Colonic mucosa (tissue), 4 donors: ENCODE data around the gene ANO10. TPM values are rescaled to one million over a fixed set of nuclear protein-coding genes. Genes with fewer than 3 reads are reported as not detected.
"Not testable (repeated sequence)": the region's sequence is repeated elsewhere in the genome, so short reads cannot be mapped to it uniquely, and the experiment has no call there.

ENCODE experiments used
- DNase-seq: peaks from one replicate; pipeline ENCODE4 v3.0.0-alpha.2; 2020
- H3K27ac ChIP-seq: fragments of 200-600 bp; one replicate; pipeline ENCODE4 v1.8.0; 2021
- H3K27me3 ChIP-seq: fragments of 200-600 bp; one replicate; pipeline ENCODE4 v1.8.0; 2021
- H3K36me3 ChIP-seq: fragments of 200-600 bp; one replicate; pipeline ENCODE4 v1.8.0; 2021
- H3K4me1 ChIP-seq: fragments of 200-600 bp; one replicate; pipeline ENCODE4 v1.8.0; 2021; ENCODE audit warnings: mild to moderate bottlenecking
- H3K4me3 ChIP-seq: fragments of 200-600 bp; one replicate; pipeline ENCODE4 v1.8.0; 2021
- H3K9ac ChIP-seq, 2 donors: one replicate each; pipeline ENCODE4 v1.7.0; 2013; ENCODE audit warnings: control low read depth in 2 of 2, low read depth in 2 of 2, low read length in 2 of 2
- H3K9me3 ChIP-seq: fragments of 200-600 bp; one replicate; pipeline ENCODE4 v1.8.0; 2021
- intact Hi-C: fragments of 100-400 bp; cut with DNase I; formaldehyde crosslinking; loops from one replicate; pipeline ENCODE4 v1.14.1; 2022
- total RNA-seq, 2 donors: library from RNA; stranded (reverse); fragmentation: NEBNext Ultra II Directional in 1 of 2; extraction: Animal tissue kit (Norgen Biotek cat#: 25700) in 1 of 2; gene quantifications; one replicate each; pipeline ENCODE4 v1.2.1, GENCODE V29; 2021
- TF ChIP-seq, protein P1 (sequence below): fragments of 200-600 bp; IDR thresholded peaks from one replicate; pipeline ENCODE4 v1.8.0; 2022; ENCODE audit warnings: antibody characterized with exemption, mild to moderate bottlenecking
- donor health status: healthy.
- donor health status: DM: no; HTN: no; CAD: no.
- donor health status: DM: no; HTN: no; CAD: no.

Gene ANO10
- total RNA-seq, 2 donors from 2014 or later = 53.9 to 69.0 TPM

DNA sequence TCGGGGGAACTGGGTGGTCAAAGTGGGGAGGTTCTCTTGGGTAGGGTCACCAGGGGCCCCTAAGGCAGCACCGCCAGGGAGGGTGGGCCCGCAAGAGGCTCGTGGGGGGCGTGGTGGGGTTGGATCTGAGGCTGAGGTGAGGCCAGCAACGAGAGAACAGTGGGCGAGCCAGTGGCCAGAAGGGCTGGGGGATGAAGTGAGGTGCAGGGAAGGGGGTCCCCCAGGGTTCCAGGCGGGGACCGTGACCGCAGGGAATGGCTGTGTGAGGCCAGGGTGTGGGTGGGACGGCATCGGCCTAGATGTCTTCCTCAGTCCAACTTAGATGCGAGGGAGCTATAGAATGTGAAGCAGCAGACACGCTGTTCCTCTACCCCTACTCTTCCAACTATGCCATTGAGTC lies 257.3 kb downstream of the ANO10 start:
- DNase-seq = no peak
- Histone ChIP-seq H3K9ac (no peak overlapping the region), H3K4me1 (no peaks in the 10 kb centered on the region), H3K27me3 (no peaks in the 10 kb centered on the region), H3K36me3 (no peaks in the 10 kb centered on the region), H3K4me3 (no peak overlapping the region), H3K9me3 (no peaks in the 10 kb centered on the region), H3K27ac (no peak overlapping the region)
- TF ChIP-seq, protein P1, sequence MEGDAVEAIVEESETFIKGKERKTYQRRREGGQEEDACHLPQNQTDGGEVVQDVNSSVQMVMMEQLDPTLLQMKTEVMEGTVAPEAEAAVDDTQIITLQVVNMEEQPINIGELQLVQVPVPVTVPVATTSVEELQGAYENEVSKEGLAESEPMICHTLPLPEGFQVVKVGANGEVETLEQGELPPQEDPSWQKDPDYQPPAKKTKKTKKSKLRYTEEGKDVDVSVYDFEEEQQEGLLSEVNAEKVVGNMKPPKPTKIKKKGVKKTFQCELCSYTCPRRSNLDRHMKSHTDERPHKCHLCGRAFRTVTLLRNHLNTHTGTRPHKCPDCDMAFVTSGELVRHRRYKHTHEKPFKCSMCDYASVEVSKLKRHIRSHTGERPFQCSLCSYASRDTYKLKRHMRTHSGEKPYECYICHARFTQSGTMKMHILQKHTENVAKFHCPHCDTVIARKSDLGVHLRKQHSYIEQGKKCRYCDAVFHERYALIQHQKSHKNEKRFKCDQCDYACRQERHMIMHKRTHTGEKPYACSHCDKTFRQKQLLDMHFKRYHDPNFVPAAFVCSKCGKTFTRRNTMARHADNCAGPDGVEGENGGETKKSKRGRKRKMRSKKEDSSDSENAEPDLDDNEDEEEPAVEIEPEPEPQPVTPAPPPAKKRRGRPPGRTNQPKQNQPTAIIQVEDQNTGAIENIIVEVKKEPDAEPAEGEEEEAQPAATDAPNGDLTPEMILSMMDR = no peak
- intact Hi-C loops = no loop called here

DNA sequence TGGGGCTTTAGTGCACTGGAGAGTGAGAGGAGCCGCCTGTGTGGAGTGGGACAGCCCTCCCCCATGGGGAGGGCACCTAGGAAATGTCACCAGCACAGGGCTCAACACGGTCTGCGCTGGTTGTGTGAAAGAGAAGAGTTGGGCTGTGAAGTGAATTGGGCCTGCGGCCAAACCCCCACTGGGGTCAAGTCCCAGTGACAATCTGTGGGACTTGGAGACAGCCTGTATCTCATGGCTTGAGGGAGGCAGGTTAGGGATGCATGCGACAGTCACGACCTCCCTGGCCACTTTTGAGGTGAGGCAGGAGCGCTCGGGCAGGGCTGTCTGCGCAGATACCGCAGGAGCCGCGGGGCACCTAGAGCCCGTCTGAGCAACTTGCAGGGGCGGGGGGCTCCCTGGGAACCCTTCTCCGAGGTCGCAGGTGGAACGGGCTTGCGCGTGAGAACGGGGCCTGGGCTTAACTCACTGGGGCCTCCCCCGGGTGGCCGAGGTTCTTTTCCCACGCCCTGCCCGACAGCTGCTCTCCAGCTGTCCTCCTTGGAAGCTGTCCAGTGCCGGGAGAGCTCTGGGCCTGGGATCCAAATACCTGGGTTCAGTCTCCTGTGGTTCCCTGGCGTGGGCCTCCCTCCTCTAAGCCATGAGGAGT lies 258.1 kb downstream of the ANO10 start:
- Histone ChIP-seq H3K4me3 (no peak overlapping the region), H3K27ac (no peak overlapping the region), H3K9me3 (no peaks in the 10 kb centered on the region), H3K27me3 (no peaks in the 10 kb centered on the region), H3K36me3 (no peaks in the 10 kb centered on the region), H3K4me1 (no peaks in the 10 kb centered on the region), H3K9ac (peak overlapping the region in 1 of 2 donors; percentile 8)
- intact Hi-C loops = no loop called here
- TF ChIP-seq, protein P1 = no peak
- no peak for DNase-seq

DNA sequence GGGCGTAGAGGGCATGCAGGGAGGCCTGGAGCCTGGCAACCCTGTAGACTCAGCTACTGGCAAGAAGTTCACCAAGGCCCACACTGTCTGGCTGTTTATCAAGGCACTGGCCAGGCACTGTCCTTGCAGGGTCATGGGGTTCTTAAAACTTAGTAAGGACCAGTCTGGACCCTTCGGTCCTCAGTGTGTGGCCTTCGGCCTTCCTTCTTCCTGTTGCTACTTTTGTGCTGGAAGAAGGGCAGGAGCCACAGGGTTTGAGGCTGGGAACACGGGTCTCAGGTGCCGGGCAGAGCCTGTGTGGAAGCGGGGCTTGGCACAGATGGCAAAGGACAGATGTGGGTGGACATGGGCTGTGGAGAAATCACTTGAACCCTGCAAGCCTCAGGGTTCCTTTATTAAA lies 258.9 kb downstream of the ANO10 start:
- DNase-seq = no peak
- no peaks in the 10 kb centered on the region for H3K4me1 ChIP-seq
- no peak overlapping the region for H3K9ac ChIP-seq
- TF ChIP-seq, protein P1 = no peak
- intact Hi-C loops = no loop called here
- no peaks in the 10 kb centered on the region for H3K36me3 ChIP-seq
- H3K27me3 ChIP-seq = no peaks in the 10 kb centered on the region
- no peaks in the 10 kb centered on the region for H3K9me3 ChIP-seq
- no peak overlapping the region for H3K4me3 ChIP-seq
- H3K27ac ChIP-seq = no peak overlapping the region

DNA sequence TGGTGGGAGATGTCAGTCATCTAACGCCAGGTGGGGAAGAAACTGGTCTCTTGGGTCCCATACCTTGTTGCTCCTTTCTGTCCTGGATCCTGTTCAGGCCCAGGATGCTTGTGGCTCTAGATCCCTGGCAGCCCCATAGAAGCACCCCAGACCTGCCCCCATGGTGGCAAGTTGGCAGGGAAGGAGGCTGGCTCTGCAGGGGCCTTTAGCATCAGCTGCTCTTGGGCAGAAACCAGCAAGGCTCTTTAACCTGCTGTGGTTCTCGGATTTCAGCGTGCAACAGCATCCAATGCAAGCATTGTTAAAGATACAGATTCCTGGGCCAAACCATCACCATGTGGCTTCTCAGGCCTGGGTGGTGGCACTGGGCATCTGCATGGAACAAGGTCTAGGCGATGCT lies 259.6 kb downstream of the ANO10 start:
- no peaks in the 10 kb centered on the region for H3K36me3 ChIP-seq
- no peak for DNase-seq
- no peaks in the 10 kb centered on the region for H3K9me3 ChIP-seq
- no peaks in the 10 kb centered on the region for H3K27me3 ChIP-seq
- no peaks in the 10 kb centered on the region for H3K4me1 ChIP-seq
- no peak overlapping the region for H3K9ac ChIP-seq
- TF ChIP-seq, protein P1 = no peak
- no peak overlapping the region for H3K4me3 ChIP-seq
- no peak overlapping the region for H3K27ac ChIP-seq
- intact Hi-C loops = no loop called here

DNA sequence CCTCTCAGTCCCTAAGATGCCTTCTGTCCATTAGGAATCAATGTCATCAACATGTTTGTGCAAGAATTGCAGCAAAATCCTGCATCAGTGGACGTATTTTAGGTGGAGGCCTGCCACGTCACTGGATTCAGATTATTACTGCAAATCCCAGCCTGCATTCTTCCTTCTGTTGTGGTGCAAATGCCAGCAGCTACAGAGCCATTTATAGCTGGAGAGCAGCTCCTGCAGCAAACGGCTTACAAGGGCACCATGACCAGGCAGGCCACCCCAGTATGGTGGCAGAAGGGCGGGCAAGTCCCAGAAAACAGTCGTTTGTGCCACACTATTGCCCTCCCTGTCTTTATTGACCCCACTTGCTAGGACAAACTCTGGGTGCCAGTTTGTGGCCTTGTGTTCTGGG lies 260.7 kb downstream of the ANO10 start:
- TF ChIP-seq, protein P1 = no peak
- DNase-seq = no peak
- Histone ChIP-seq H3K27ac (no peak overlapping the region), H3K9me3 (no peaks in the 10 kb centered on the region), H3K4me1 (no peaks in the 10 kb centered on the region), H3K27me3 (no peaks in the 10 kb centered on the region), H3K9ac (no peak overlapping the region), H3K4me3 (no peak overlapping the region), H3K36me3 (no peaks in the 10 kb centered on the region)
- intact Hi-C loops = no loop called here

DNA sequence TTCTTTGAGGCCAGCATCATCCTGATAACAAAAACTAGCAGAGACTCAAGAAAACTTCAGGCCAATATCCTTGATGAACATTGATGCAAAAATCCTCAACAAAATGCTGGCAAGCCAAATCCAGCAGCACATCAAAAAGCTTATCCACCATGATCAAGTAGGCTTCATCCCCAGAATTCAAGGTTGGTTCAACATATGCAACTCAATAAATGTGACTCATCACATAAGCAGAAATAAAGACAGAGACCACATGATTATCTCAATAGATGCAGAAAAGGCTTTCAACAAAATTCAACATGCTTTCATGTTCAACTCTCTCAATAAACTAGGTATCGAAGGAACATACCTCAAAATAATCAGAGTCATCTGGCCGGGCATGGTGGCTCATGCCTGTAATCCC lies 265.8 kb downstream of the ANO10 start:
- H3K9ac ChIP-seq, H3K9me3 ChIP-seq, H3K27ac ChIP-seq, intact Hi-C loops, DNase-seq, H3K27me3 ChIP-seq, H3K36me3 ChIP-seq, H3K4me3 ChIP-seq, H3K4me1 ChIP-seq: not testable (repeated sequence)
